CD4-positive, alpha-beta T cell treated with Interferon gamma for 1 hour (primary cell): Measurements from ENCODE around the gene MAMSTR.
"Not testable (repeated sequence)": the region's sequence is repeated elsewhere in the genome, so short reads cannot be mapped to it uniquely, and the experiment has no call there.

Experiments
- DNase-seq: peaks from one replicate; pipeline ENCODE4 v3.0.0-alpha.2; 2020

The MAMSTR gene

GRCh38 chr19:48719263-48720171, at the start of gene MAMSTR:
Gene MAMSTR, minus strand, starts transcription at chr19:48719725. Its CDS starts 694 bp downstream, at chr19:48719031.
- DNase-seq, result no peak

GRCh38 chr19:48768994-48769713, 49.6 kb upstream of the MAMSTR start:
- no peak for DNase-seq

GRCh38 chr19:48768171-48768753, 48.7 kb upstream of the MAMSTR start:
- DNase-seq, result not testable (repeated sequence)

- DNase-seq, result not testable (repeated sequence)
These were observed 46.3 kb upstream of the MAMSTR start for GRCh38 chr19:48765816-48766215.

GRCh38 chr19:48760504-48761205, 41.1 kb upstream of the MAMSTR start:
- DNase-seq, result no peak

GRCh38 chr19:48757741-48758144, 38.2 kb upstream of the MAMSTR start:
- no peak for DNase-seq

- no peak for DNase-seq
These were observed 37.7 kb upstream of the MAMSTR start for GRCh38 chr19:48757089-48757675.

- DNase-seq, result no peak
These were observed 37.2 kb upstream of the MAMSTR start for GRCh38 chr19:48756686-48757085.

GRCh38 chr19:48756212-48756611, 36.7 kb upstream of the MAMSTR start:
- DNase-seq, result no peak

GRCh38 chr19:48755787-48756186, 36.3 kb upstream of the MAMSTR start:
- DNase-seq, result no peak

GRCh38 chr19:48755084-48755641, 35.6 kb upstream of the MAMSTR start, which contains the start of gene FGF21:
Gene FGF21, plus strand, starts transcription at chr19:48755524. Its CDS starts 713 bp downstream, at chr19:48756237.
- no peak for DNase-seq

- peak; percentile 34 for DNase-seq
These were observed 33.2 kb upstream of the MAMSTR start, which contains the start of gene FUT1 for GRCh38 chr19:48752496-48753365. Gene FUT1, minus strand, starts transcription at chr19:48752641. Its CDS starts 1,360 bp downstream, at chr19:48751281.

GRCh38 chr19:48751845-48752495, 32.4 kb upstream of the MAMSTR start:
- no peak for DNase-seq

- DNase-seq, result no peak
These were observed 31.4 kb upstream of the MAMSTR start for GRCh38 chr19:48750771-48751504.

GRCh38 chr19:48750351-48750750, 30.8 kb upstream of the MAMSTR start:
- DNase-seq, result no peak

GRCh38 chr19:48749571-48750198, 30.2 kb upstream of the MAMSTR start:
- no peak for DNase-seq

GRCh38 chr19:48746738-48747575, 27.4 kb upstream of the MAMSTR start, which contains the start of gene IZUMO1:
Gene IZUMO1, minus strand, starts transcription at chr19:48746909. Its CDS starts 1,050 bp downstream, at chr19:48745859.
- peak; percentile 63 for DNase-seq

GRCh38 chr19:48746110-48746509, 26.6 kb upstream of the MAMSTR start:
- DNase-seq, result no peak
